Measurements from ENCODE around the gene TNK1.
"Not testable (repeated sequence)": the region's sequence is repeated elsewhere in the genome, so short reads cannot be mapped to it uniquely, and the experiment has no call there.

TNK1 gene

GRCh38 chr17:7380855-7381683 is at the start of gene TNK1:
Gene TNK1 (plus strand): TSS chr17:7381089. CDS start chr17:7382927, 1,838 bp downstream.
- H3K9me3 ChIP-seq (ENCODE audit: control insufficient read depth, insufficient read depth, low read depth, low read length), result peaks cover 4% of the 10 kb centered on the region; the same call in 1 of the 2 replicates
- H3K4me1 ChIP-seq (ENCODE audit: control insufficient read depth, insufficient read depth, low read length), result peaks cover 26% of the 10 kb centered on the region
- H3K27me3 ChIP-seq (ENCODE audit: control insufficient read depth, insufficient read depth, low read length), result peaks cover 56% of the 10 kb centered on the region
- peak within 1 kb of the TSS; percentile 46 for H3K9ac ChIP-seq (ENCODE audit: low read length)
- no peaks in the 10 kb centered on the region for H3K36me3 ChIP-seq (ENCODE audit: control insufficient read depth, insufficient read depth, low read length)
- H3K27ac ChIP-seq (ENCODE audit: low read depth, low read length), result no peak within 1 kb of the TSS
- H3K4me3 ChIP-seq (ENCODE audit: low read depth, low read length), result peak within 1 kb of the TSS; percentile 62

GRCh38 chr17:7332111-7332510 is 48.8 kb upstream of the TNK1 start:
- no peak overlapping the region for H3K27ac ChIP-seq (ENCODE audit: low read depth, low read length)
- H3K27me3 ChIP-seq (ENCODE audit: control insufficient read depth, insufficient read depth, low read length), result no peaks in the 10 kb centered on the region
- H3K4me3 ChIP-seq (ENCODE audit: low read depth, low read length), result no peak overlapping the region
- H3K9me3 ChIP-seq (ENCODE audit: control insufficient read depth, insufficient read depth, low read depth, low read length), result no peaks in the 10 kb centered on the region
- peaks cover 16% of the 10 kb centered on the region for H3K4me1 ChIP-seq (ENCODE audit: control insufficient read depth, insufficient read depth, low read length)
- H3K36me3 ChIP-seq (ENCODE audit: control insufficient read depth, insufficient read depth, low read length), result no peaks in the 10 kb centered on the region; the same call in 1 of the 2 replicates
- H3K9ac ChIP-seq (ENCODE audit: low read length), result no peak overlapping the region

GRCh38 chr17:7332600-7333069 is 48.3 kb upstream of the TNK1 start:
- not testable (repeated sequence) for H3K9me3 ChIP-seq (ENCODE audit: control insufficient read depth, insufficient read depth, low read depth, low read length); H3K27me3 ChIP-seq (ENCODE audit: control insufficient read depth, insufficient read depth, low read length); H3K27ac ChIP-seq (ENCODE audit: low read depth, low read length)

GRCh38 chr17:7334938-7335538 is 45.9 kb upstream of the TNK1 start:
- Histone ChIP-seq H3K4me3 (ENCODE audit: low read depth, low read length) (no peak overlapping the region), H3K4me1 (ENCODE audit: control insufficient read depth, insufficient read depth, low read length) (peaks cover 23% of the 10 kb centered on the region), H3K9ac (ENCODE audit: low read length) (no peak overlapping the region), H3K36me3 (ENCODE audit: control insufficient read depth, insufficient read depth, low read length) (no peaks in the 10 kb centered on the region), H3K27me3 (ENCODE audit: control insufficient read depth, insufficient read depth, low read length) (no peaks in the 10 kb centered on the region), H3K27ac (ENCODE audit: low read depth, low read length) (no peak overlapping the region), H3K9me3 (ENCODE audit: control insufficient read depth, insufficient read depth, low read depth, low read length) (no peaks in the 10 kb centered on the region)

More at GRCh38 chr17:7332600-7333069, 48.3 kb upstream of the TNK1 start:
- not testable (repeated sequence) for H3K36me3 ChIP-seq (ENCODE audit: control insufficient read depth, insufficient read depth, low read length); H3K9ac ChIP-seq (ENCODE audit: low read length); H3K4me3 ChIP-seq (ENCODE audit: low read depth, low read length)
- H3K4me1 ChIP-seq (ENCODE audit: control insufficient read depth, insufficient read depth, low read length), result peaks cover 22% of the 10 kb centered on the region

- peaks cover 23% of the 10 kb centered on the region for H3K4me1 ChIP-seq (ENCODE audit: control insufficient read depth, insufficient read depth, low read length)
- not testable (repeated sequence) for H3K9me3 ChIP-seq (ENCODE audit: control insufficient read depth, insufficient read depth, low read depth, low read length); H3K4me3 ChIP-seq (ENCODE audit: low read depth, low read length); H3K9ac ChIP-seq (ENCODE audit: low read length); H3K27ac ChIP-seq (ENCODE audit: low read depth, low read length); H3K36me3 ChIP-seq (ENCODE audit: control insufficient read depth, insufficient read depth, low read length); H3K27me3 ChIP-seq (ENCODE audit: control insufficient read depth, insufficient read depth, low read length)
These were observed 45.1 kb upstream of the TNK1 start for GRCh38 chr17:7335765-7336164.

- peak within 1 kb of the TSS; percentile 24; the same call in 1 of the 2 replicates for H3K27ac ChIP-seq (ENCODE audit: low read depth, low read length)
- H3K4me3 ChIP-seq (ENCODE audit: low read depth, low read length), result peak within 1 kb of the TSS; percentile 49
- peaks cover 23% of the 10 kb centered on the region for H3K4me1 ChIP-seq (ENCODE audit: control insufficient read depth, insufficient read depth, low read length)
- H3K9me3 ChIP-seq (ENCODE audit: control insufficient read depth, insufficient read depth, low read depth, low read length), result no peaks in the 10 kb centered on the region
- H3K36me3 ChIP-seq (ENCODE audit: control insufficient read depth, insufficient read depth, low read length), result no peaks in the 10 kb centered on the region
- peak within 1 kb of the TSS; percentile 72 for H3K9ac ChIP-seq (ENCODE audit: low read length)
- H3K27me3 ChIP-seq (ENCODE audit: control insufficient read depth, insufficient read depth, low read length), result no peaks in the 10 kb centered on the region
These were observed 44.4 kb upstream of the TNK1 start, which contains the start of gene ACAP1 for GRCh38 chr17:7336240-7337175. Gene ACAP1 (plus strand): TSS chr17:7336529. CDS start chr17:7336735, 206 bp downstream.

- not testable (repeated sequence) for H3K27ac ChIP-seq (ENCODE audit: low read depth, low read length); H3K4me3 ChIP-seq (ENCODE audit: low read depth, low read length); H3K9me3 ChIP-seq (ENCODE audit: control insufficient read depth, insufficient read depth, low read depth, low read length); H3K9ac ChIP-seq (ENCODE audit: low read length); H3K36me3 ChIP-seq (ENCODE audit: control insufficient read depth, insufficient read depth, low read length); H3K27me3 ChIP-seq (ENCODE audit: control insufficient read depth, insufficient read depth, low read length)
- peaks cover 20% of the 10 kb centered on the region for H3K4me1 ChIP-seq (ENCODE audit: control insufficient read depth, insufficient read depth, low read length)
These were observed 43.3 kb upstream of the TNK1 start for GRCh38 chr17:7337600-7337999.

- H3K36me3 ChIP-seq (ENCODE audit: control insufficient read depth, insufficient read depth, low read length), result no peaks in the 10 kb centered on the region
- no peaks in the 10 kb centered on the region for H3K27me3 ChIP-seq (ENCODE audit: control insufficient read depth, insufficient read depth, low read length)
- H3K4me1 ChIP-seq (ENCODE audit: control insufficient read depth, insufficient read depth, low read length), result peaks cover 20% of the 10 kb centered on the region
- no peaks in the 10 kb centered on the region for H3K9me3 ChIP-seq (ENCODE audit: control insufficient read depth, insufficient read depth, low read depth, low read length)
- H3K4me3 ChIP-seq (ENCODE audit: low read depth, low read length), result no peak overlapping the region
- no peak overlapping the region for H3K9ac ChIP-seq (ENCODE audit: low read length)
- H3K27ac ChIP-seq (ENCODE audit: low read depth, low read length), result no peak overlapping the region
These were observed 40.7 kb upstream of the TNK1 start for GRCh38 chr17:7340179-7340578.

- no peaks in the 10 kb centered on the region for H3K36me3 ChIP-seq (ENCODE audit: control insufficient read depth, insufficient read depth, low read length)
- no peak overlapping the region for H3K4me3 ChIP-seq (ENCODE audit: low read depth, low read length)
- peaks cover 9% of the 10 kb centered on the region for H3K4me1 ChIP-seq (ENCODE audit: control insufficient read depth, insufficient read depth, low read length)
- no peak overlapping the region for H3K27ac ChIP-seq (ENCODE audit: low read depth, low read length)
- no peaks in the 10 kb centered on the region for H3K9me3 ChIP-seq (ENCODE audit: control insufficient read depth, insufficient read depth, low read depth, low read length)
- H3K9ac ChIP-seq (ENCODE audit: low read length), result no peak overlapping the region
- H3K27me3 ChIP-seq (ENCODE audit: control insufficient read depth, insufficient read depth, low read length), result no peaks in the 10 kb centered on the region
These were observed 39.0 kb upstream of the TNK1 start for GRCh38 chr17:7341842-7342241.

- H3K9ac ChIP-seq (ENCODE audit: low read length), result no peak overlapping the region
- H3K27me3 ChIP-seq (ENCODE audit: control insufficient read depth, insufficient read depth, low read length), result no peaks in the 10 kb centered on the region
These were observed 37.6 kb upstream of the TNK1 start for GRCh38 chr17:7343250-7343649.

More at GRCh38 chr17:7343250-7343649, 37.6 kb upstream of the TNK1 start:
- Histone ChIP-seq H3K4me3 (ENCODE audit: low read depth, low read length) (no peak overlapping the region), H3K27ac (ENCODE audit: low read depth, low read length) (no peak overlapping the region), H3K4me1 (ENCODE audit: control insufficient read depth, insufficient read depth, low read length) (no peaks in the 10 kb centered on the region), H3K9me3 (ENCODE audit: control insufficient read depth, insufficient read depth, low read depth, low read length) (no peaks in the 10 kb centered on the region), H3K36me3 (ENCODE audit: control insufficient read depth, insufficient read depth, low read length) (no peaks in the 10 kb centered on the region)

Data from HUES6 (cell line).